HepG2 (cell line): ENCODE results near the gene IVL.

ENCODE experiments used
- ARID2 ChIP-seq: sonication (generic); formaldehyde crosslinking; IDR thresholded peaks from 2 replicates; pipeline ENCODE4 v1.8.1; 2022; ENCODE audit warnings: mild to moderate bottlenecking, missing genetic modification reagents, borderline replicate concordance
- FOXJ3 ChIP-seq: sonication (generic); formaldehyde crosslinking; IDR thresholded peaks from 2 replicates; pipeline ENCODE4 v1.4.0; 2020; ENCODE audit warnings: missing genetic modification reagents, mild to moderate bottlenecking, borderline replicate concordance
- FOXK2 ChIP-seq: fragments of 450-650 bp; IDR thresholded peaks from 2 replicates; pipeline ENCODE4 v1.6.1; 2016
- FOXM1 ChIP-seq: sonication (generic); formaldehyde crosslinking; IDR thresholded peaks from 2 replicates; pipeline ENCODE4 v1.5.0; 2020; ENCODE audit warnings: missing genetic modification reagents
- GRHL1 ChIP-seq: sonication (generic); formaldehyde crosslinking; conservative IDR thresholded peaks from 2 replicates; pipeline ENCODE4 v1.8.0; 2022; ENCODE audit warnings: missing genetic modification reagents
- POLR2A ChIP-seq, 2 experiments: IDR thresholded peaks; 2 replicates each; pipeline ENCODE4 v1.6.1; 2011; ENCODE audit warnings: low read depth in 2 of 2, low read length in 2 of 2, mild to moderate bottlenecking in 1 of 2, moderate library complexity in 1 of 2; ENCODE audit not compliant: insufficient read depth in 1 of 2
- SRSF4 ChIP-seq: fragments of 200-400 bp; formaldehyde crosslinking; IDR thresholded peaks from one replicate; pipeline ENCODE4 v1.6.1; 2018; ENCODE audit warnings: mild to moderate bottlenecking, low read depth, low read length, moderate library complexity; ENCODE audit not compliant: poor library complexity, severe bottlenecking
- TAF1 ChIP-seq: sonication (generic); formaldehyde crosslinking; IDR thresholded peaks from 2 replicates; pipeline ENCODE4 v1.4.0; 2020; ENCODE audit warnings: missing genetic modification reagents
- TCF7L2 ChIP-seq: IDR thresholded peaks from 2 replicates; pipeline ENCODE4 v1.6.1; 2011; ENCODE audit warnings: mild to moderate bottlenecking, low read depth, low read length, moderate library complexity
- ZBTB34 ChIP-seq: sonication (generic); formaldehyde crosslinking; IDR thresholded peaks from 2 replicates; pipeline ENCODE4 v1.8.0; 2022; ENCODE audit warnings: mild to moderate bottlenecking, missing genetic modification reagents
- ZZZ3 ChIP-seq: sonication (generic); formaldehyde crosslinking; IDR thresholded peaks from 2 replicates; pipeline ENCODE4 v1.4.0; 2020; ENCODE audit warnings: missing genetic modification reagents, mild to moderate bottlenecking, borderline replicate concordance
- TF ChIP-seq, protein P1 (sequence below): sonication (generic); formaldehyde crosslinking; IDR thresholded peaks from 2 replicates; pipeline ENCODE4 v1.5.0; 2020; ENCODE audit warnings: mild to moderate bottlenecking, missing genetic modification reagents, moderate library complexity
- TF ChIP-seq, protein P2 (sequence below): sonication (generic); formaldehyde crosslinking; IDR thresholded peaks from 2 replicates; pipeline ENCODE4 v1.4.0; 2020; ENCODE audit warnings: mild to moderate bottlenecking, missing genetic modification reagents

GRCh38 chr1:152878042-152878441 lies 30.3 kb upstream of the IVL start, which contains the start of gene SMCP:
- TF ChIP-seq ZBTB34 (no peak), POLR2A (IDR thresholded peaks at IDR 0.05; ENCODE audit: insufficient read depth in 1 of 2, low read depth in 2 of 2, low read length in 2 of 2) (no peak), ARID2 (no peak), TAF1 (CRISPR knock-in tag) (no peak), TCF7L2 (no peak), FOXJ3 (CRISPR knock-in tag) (no peak), FOXK2 (no peak), FOXM1 (CRISPR knock-in tag) (no peak), GRHL1 (no peak), SRSF4 (no peak), ZZZ3 (CRISPR knock-in tag) (no peak)
- TF ChIP-seq, protein P1, sequence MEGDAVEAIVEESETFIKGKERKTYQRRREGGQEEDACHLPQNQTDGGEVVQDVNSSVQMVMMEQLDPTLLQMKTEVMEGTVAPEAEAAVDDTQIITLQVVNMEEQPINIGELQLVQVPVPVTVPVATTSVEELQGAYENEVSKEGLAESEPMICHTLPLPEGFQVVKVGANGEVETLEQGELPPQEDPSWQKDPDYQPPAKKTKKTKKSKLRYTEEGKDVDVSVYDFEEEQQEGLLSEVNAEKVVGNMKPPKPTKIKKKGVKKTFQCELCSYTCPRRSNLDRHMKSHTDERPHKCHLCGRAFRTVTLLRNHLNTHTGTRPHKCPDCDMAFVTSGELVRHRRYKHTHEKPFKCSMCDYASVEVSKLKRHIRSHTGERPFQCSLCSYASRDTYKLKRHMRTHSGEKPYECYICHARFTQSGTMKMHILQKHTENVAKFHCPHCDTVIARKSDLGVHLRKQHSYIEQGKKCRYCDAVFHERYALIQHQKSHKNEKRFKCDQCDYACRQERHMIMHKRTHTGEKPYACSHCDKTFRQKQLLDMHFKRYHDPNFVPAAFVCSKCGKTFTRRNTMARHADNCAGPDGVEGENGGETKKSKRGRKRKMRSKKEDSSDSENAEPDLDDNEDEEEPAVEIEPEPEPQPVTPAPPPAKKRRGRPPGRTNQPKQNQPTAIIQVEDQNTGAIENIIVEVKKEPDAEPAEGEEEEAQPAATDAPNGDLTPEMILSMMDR (CRISPR knock-in tag) = no peak
- TF ChIP-seq, protein P2, sequence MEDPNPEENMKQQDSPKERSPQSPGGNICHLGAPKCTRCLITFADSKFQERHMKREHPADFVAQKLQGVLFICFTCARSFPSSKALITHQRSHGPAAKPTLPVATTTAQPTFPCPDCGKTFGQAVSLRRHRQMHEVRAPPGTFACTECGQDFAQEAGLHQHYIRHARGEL (CRISPR knock-in tag) = no peak
